H1 (cell line): ENCODE measurements around the gene TTBK1. TPM values are rescaled to one million over a fixed set of nuclear protein-coding genes. Genes with fewer than 3 reads are reported as not detected.

Experiments used
- CTCF ChIA-PET: fragments of 300-600 bp; sonication (Branson Sonifier 250); formaldehyde crosslinking; loops from one replicate; lab custom pipeline; 2021; ENCODE audit not compliant: partially characterized antibody; lab: Charles Lee
- POLR2A ChIA-PET: fragments of 300-600 bp; sonication (Branson Sonifier 250); formaldehyde crosslinking; loops from one replicate; lab custom pipeline; 2021; ENCODE audit warnings: inconsistent platforms; ENCODE audit not compliant: partially characterized antibody; lab: Charles Lee
- DNase-seq, 2 experiments: peaks; one replicate each; pipeline versions ENCODE4 v3.0.0 to v3.0.0-alpha.2; 2010 to 2022; ENCODE audit warnings: low spot score in 2 of 2, low read depth in 1 of 2, mixed read lengths in 1 of 2
- FAIRE-seq: peaks from 2 replicates; lab custom pipeline; 2011; peaks lifted over from hg19 to GRCh38; lab: Jason Lieb, UNC
- H2AFZ ChIP-seq: 2 replicates; pipeline ENCODE4 v1.8.1; 2012; ENCODE audit warnings: low read length, inconsistent platforms
- H2AK5ac ChIP-seq: 2 replicates; pipeline ENCODE4 v1.6.1; 2013; ENCODE audit warnings: low read depth, low read length
- H2BK120ac ChIP-seq: replicated peaks from 2 replicates; pipeline ENCODE3; 2013; ENCODE audit warnings: low read depth, low read length, inconsistent platforms
- H2BK12ac ChIP-seq: 2 replicates; pipeline ENCODE4 v1.6.1; 2013; ENCODE audit warnings: low read depth, low read length
- H2BK15ac ChIP-seq: 2 replicates; pipeline ENCODE4 v1.6.1; 2013; ENCODE audit warnings: low read length
- H2BK20ac ChIP-seq: 2 replicates; pipeline ENCODE4 v1.6.1; 2013; ENCODE audit warnings: low read length
- H2BK5ac ChIP-seq: 2 replicates; pipeline ENCODE4 v1.6.1; 2013; ENCODE audit warnings: low read depth, low read length
- H3K14ac ChIP-seq: 2 replicates; pipeline ENCODE4 v1.6.1; 2013; ENCODE audit warnings: inconsistent platforms; ENCODE audit not compliant: insufficient read length
- H3K18ac ChIP-seq: 2 replicates; pipeline ENCODE4 v1.6.1; 2013; ENCODE audit warnings: low read length; ENCODE audit errors: extremely low read depth
- H3K23ac ChIP-seq: 2 replicates; pipeline ENCODE4 v1.6.1; 2013; ENCODE audit warnings: inconsistent platforms; ENCODE audit not compliant: insufficient read length
- H3K23me2 ChIP-seq: 2 replicates; pipeline ENCODE4 v1.6.1; 2013; ENCODE audit warnings: low read depth, low read length
- H3K27ac ChIP-seq: 2 replicates; pipeline ENCODE4 v1.6.1; 2011; ENCODE audit warnings: low read depth, low read length, inconsistent platforms
- H3K27me3 ChIP-seq, 4 experiments: replicated peaks in 1 of 4; 1 replicate in 1 of 4; 2 replicates in 3 of 4; pipeline versions ENCODE4 v1.6.1 to v1.8.1; 2011 to 2013; ENCODE audit warnings: low read length in 3 of 4, mild to moderate bottlenecking in 3 of 4, inconsistent platforms in 2 of 4, mixed read lengths in 2 of 4, moderate library complexity in 1 of 4; ENCODE audit not compliant: control insufficient read depth in 3 of 4, insufficient read depth in 3 of 4; ENCODE audit errors: extremely low read depth in 1 of 4
- H3K36me3 ChIP-seq, 4 experiments: 2 replicates each; pipeline versions ENCODE4 v1.6.1 to v1.8.1; 2011 to 2013; ENCODE audit warnings: mild to moderate bottlenecking in 4 of 4, low read length in 3 of 4, moderate library complexity in 2 of 4, control low read depth in 1 of 4, inconsistent platforms in 1 of 4; ENCODE audit not compliant: insufficient read depth in 4 of 4, control insufficient read depth in 2 of 4
- H3K4ac ChIP-seq: replicated peaks from 2 replicates; pipeline ENCODE3; 2013; ENCODE audit warnings: low read length, low read depth, mixed read lengths, inconsistent platforms; ENCODE audit not compliant: insufficient read length
- H3K4me1 ChIP-seq, 4 experiments: replicated peaks in 1 of 4; 1 replicate in 1 of 4; 2 replicates in 3 of 4; pipeline versions ENCODE4 v1.6.1 to v1.8.1; 2011 to 2013; ENCODE audit warnings: low read length in 3 of 4, inconsistent platforms in 2 of 4, mixed read lengths in 1 of 4; ENCODE audit not compliant: insufficient read depth in 4 of 4, control insufficient read depth in 3 of 4
- H3K4me2 ChIP-seq, 2 experiments: 2 replicates each; pipeline versions ENCODE4 v1.6.1 to v1.8.1; 2011 to 2013; ENCODE audit warnings: low read depth in 2 of 2, low read length in 2 of 2, control low read depth in 1 of 2, inconsistent platforms in 1 of 2, mild to moderate bottlenecking in 1 of 2; ENCODE audit not compliant: insufficient read depth in 1 of 2
- H3K4me3 ChIP-seq, 4 experiments: fragments of 200-600, 300-600 bp in 1 of 4; sonication (generic), shearing (Covaris generic), sonication (Bioruptor Twin) in 1 of 4; 2 replicates each; pipeline versions ENCODE4 v1.5.1 to v1.8.1; 2011 to 2016; ENCODE audit warnings: low read length in 4 of 4, low read depth in 3 of 4, control low read depth in 2 of 4, inconsistent platforms in 2 of 4, mild to moderate bottlenecking in 2 of 4, mixed read lengths in 1 of 4, moderate library complexity in 1 of 4; ENCODE audit not compliant: insufficient read depth in 2 of 4; ENCODE audit errors: extremely low read depth in 1 of 4
- H3K56ac ChIP-seq: replicated peaks from 2 replicates; pipeline ENCODE3; 2013; ENCODE audit warnings: low read depth, mild to moderate bottlenecking, mixed read lengths, low read length, inconsistent platforms; ENCODE audit not compliant: insufficient read length
- H3K79me1 ChIP-seq: 2 replicates; pipeline ENCODE4 v1.6.1; 2013; ENCODE audit warnings: low read depth, low read length, control low read depth
- H3K79me2 ChIP-seq, 2 experiments: 2 replicates each; pipeline versions ENCODE4 v1.6.1 to v1.8.1; 2012 to 2013; ENCODE audit warnings: low read length in 2 of 2, mild to moderate bottlenecking in 2 of 2, inconsistent platforms in 1 of 2; ENCODE audit not compliant: insufficient read depth in 2 of 2, control insufficient read depth in 1 of 2
- H3K9ac ChIP-seq, 4 experiments: replicated peaks in 1 of 4; 1 replicate in 1 of 4; 2 replicates in 3 of 4; pipeline versions ENCODE4 v1.6.1 to v1.8.1; 2011 to 2013; ENCODE audit warnings: low read depth in 3 of 4, low read length in 3 of 4, control low read depth in 2 of 4, mild to moderate bottlenecking in 2 of 4, moderate library complexity in 2 of 4, inconsistent platforms in 1 of 4; ENCODE audit errors: extremely low read depth in 1 of 4
- H3K9me3 ChIP-seq, 2 experiments: 2 replicates each; pipeline versions ENCODE4 v1.6.1 to v1.8.1; 2012 to 2013; ENCODE audit warnings: mild to moderate bottlenecking in 2 of 2, moderate library complexity in 2 of 2, control low read depth in 1 of 2, inconsistent platforms in 1 of 2, low read depth in 1 of 2, low read length in 1 of 2, mixed read lengths in 1 of 2; ENCODE audit not compliant: insufficient read depth in 2 of 2
- H4K20me1 ChIP-seq, 2 experiments: replicated peaks in 1 of 2; 2 replicates each; pipeline versions ENCODE3 to v1.8.1; 2011 to 2013; ENCODE audit warnings: inconsistent platforms in 2 of 2, low read length in 2 of 2, mild to moderate bottlenecking in 1 of 2; ENCODE audit not compliant: insufficient read depth in 2 of 2, control insufficient read depth in 1 of 2
- H4K5ac ChIP-seq: 2 replicates; pipeline ENCODE4 v1.6.1; 2013; ENCODE audit warnings: low read length, low read depth, mixed read lengths, inconsistent platforms; ENCODE audit not compliant: insufficient read length
- H4K8ac ChIP-seq: 2 replicates; pipeline ENCODE4 v1.8.0; 2013; ENCODE audit warnings: mild to moderate bottlenecking, moderate library complexity, low read length, inconsistent platforms; ENCODE audit not compliant: insufficient read depth; ENCODE audit errors: extremely low read depth
- H4K91ac ChIP-seq: replicated peaks from 2 replicates; pipeline ENCODE3; 2013; ENCODE audit warnings: low read length, mixed read lengths, inconsistent platforms; ENCODE audit not compliant: insufficient read length
- BRCA1 ChIP-seq: IDR thresholded peaks from 2 replicates; pipeline ENCODE4 v1.6.1; 2012; ENCODE audit warnings: low read depth, low read length, improper control_type of control experiment
- CTCF ChIP-seq, 3 experiments: IDR thresholded peaks; 1 replicate in 2 of 3; 2 replicates in 1 of 3; pipeline versions ENCODE4 v1.5.1 to v1.6.1; 2011; ENCODE audit warnings: low read length in 3 of 3, mild to moderate bottlenecking in 3 of 3, inconsistent platforms in 2 of 3, low read depth in 1 of 3, moderate library complexity in 1 of 3; ENCODE audit not compliant: insufficient read depth in 1 of 3; ENCODE audit errors: control extremely low read depth in 1 of 3
- EP300 ChIP-seq, 2 experiments: IDR thresholded peaks; 1 replicate in 1 of 2; 2 replicates in 1 of 2; pipeline ENCODE4 v1.6.1; 2011 to 2012; ENCODE audit warnings: low read depth in 2 of 2, low read length in 2 of 2, mild to moderate bottlenecking in 2 of 2, borderline replicate concordance in 1 of 2, inconsistent platforms in 1 of 2, moderate library complexity in 1 of 2
- GTF2F1 ChIP-seq: IDR thresholded peaks from 2 replicates; pipeline ENCODE4 v1.6.1; 2012; ENCODE audit warnings: low read depth, low read length, improper control_type of control experiment, borderline replicate concordance
- JUN ChIP-seq: IDR thresholded peaks from 2 replicates; pipeline ENCODE4 v1.6.1; 2011; ENCODE audit warnings: low read depth, mild to moderate bottlenecking, improper control_type of control experiment, low read length
- KDM5A ChIP-seq: fragments of 200-600 bp; IDR thresholded peaks from 2 replicates; pipeline ENCODE4 v1.7.1; 2012; ENCODE audit warnings: mild to moderate bottlenecking, low read length, inconsistent platforms, mixed read lengths
- PHF8 ChIP-seq: fragments of 200-600 bp; sonication (generic); conservative IDR thresholded peaks from 2 replicates; pipeline ENCODE4 v1.7.1; 2012; ENCODE audit warnings: low read depth, mild to moderate bottlenecking, inconsistent platforms, low read length, moderate library complexity
- RAD21 ChIP-seq, 2 experiments: IDR thresholded peaks in 1 of 2; conservative IDR thresholded peaks in 1 of 2; 2 replicates each; pipeline ENCODE4 v1.6.1; 2011; ENCODE audit warnings: low read depth in 2 of 2, low read length in 2 of 2, improper control_type of control experiment in 1 of 2, inconsistent platforms in 1 of 2, mild to moderate bottlenecking in 1 of 2, moderate library complexity in 1 of 2
- SRF ChIP-seq: IDR thresholded peaks from 2 replicates; pipeline ENCODE4 v1.6.1; 2011; ENCODE audit warnings: mild to moderate bottlenecking, low read depth, low read length, moderate library complexity
- SUZ12 ChIP-seq: fragments of 200-600 bp; sonication (generic); IDR thresholded peaks from 2 replicates; pipeline ENCODE4 v1.6.1; 2012; ENCODE audit warnings: mild to moderate bottlenecking, inconsistent platforms, low read length, moderate library complexity, mixed read lengths
- WGBS, 2 experiments: shearing (Covaris generic) in 1 of 2; methylation state at CpG; one replicate each; pipeline versions ENCODE4 v1.1.6 to v1.1.7; 2013 to 2015; ENCODE audit warnings: low lambda C conversion rate in 2 of 2, mixed read lengths in 2 of 2, inconsistent platforms in 1 of 2, low coverage in 1 of 2, missing lambda C conversion rate in 1 of 2; ENCODE audit not compliant: insufficient replicate concordance in 2 of 2, insufficient coverage in 1 of 2, insufficient read length in 1 of 2; ENCODE audit errors: extremely low coverage in 1 of 2, missing lambda C conversion rate in 1 of 2; 5-methylcytosine and 5-hydroxymethylcytosine counted together
- polyA plus RNA-seq, 7 experiments: library from polyadenylated mRNA; depleted of rRNA in 3 of 7; stranded (reverse) in 5 of 7; unstranded in 2 of 7; fragments of >200 nt in 5 of 7; fragments of 200-250 nt in 2 of 7; gene quantifications; 1 replicate in 5 of 7; 2 replicates in 1 of 7; 4 replicates in 1 of 7; pipeline versions ENCODE4 v1.2.1 to v1.2.3, GENCODE V29; 2011 to 2013; ENCODE audit warnings: missing spikeins in 2 of 7, mixed read lengths in 2 of 7
- total RNA-seq: library from RNA; stranded (reverse); fragmentation: NEBNext Ultra II Directional; extraction: Animal tissue kit (Norgen Biotek cat#: 25700); gene quantifications from 2 replicates; pipeline ENCODE4 v1.2.1, GENCODE V29; 2021

TTBK1 gene
- total and polyA plus RNA-seq, 2 of the 8 experiments (the other 6 are each of a cell fraction or from before 2014, with no cell fraction given): 0.53 to 1.6 TPM

DNA sequence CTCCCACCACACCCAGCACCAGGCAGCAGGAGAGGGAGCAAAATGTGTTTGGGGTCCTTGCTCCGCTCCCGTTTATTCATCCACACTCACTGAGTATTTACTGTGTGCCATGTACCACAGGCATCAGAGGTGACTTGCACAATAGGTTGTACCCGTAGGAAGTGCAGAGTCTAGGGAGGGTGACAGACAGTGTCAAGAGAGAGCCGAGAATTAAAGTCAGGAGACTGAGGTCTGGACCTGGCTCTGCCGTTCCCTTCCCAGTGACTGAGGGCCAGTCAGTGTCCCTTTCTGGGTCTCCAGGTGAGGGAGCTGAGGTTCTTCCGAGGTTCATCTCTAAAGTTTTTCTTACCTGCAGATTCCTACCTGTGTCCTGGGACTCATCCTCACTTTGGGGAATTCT lies 22.3 kb downstream of the TTBK1 start:
- FAIRE-seq: no peak
- no peak for TF ChIP-seq SRF
- peak; percentile 42 to 52 for TF ChIP-seq RAD21 (IDR thresholded peaks at IDR 0.05 in 1 of 2, conservative IDR thresholded peaks at IDR 0.05 in 1 of 2; ENCODE audit: low read depth in 2 of 2, low read length in 2 of 2)
- no peak for TF ChIP-seq KDM5A
- no peak for TF ChIP-seq EP300 (IDR thresholded peaks at IDR 0.05; ENCODE audit: borderline replicate concordance in 1 of 2, low read depth in 2 of 2, low read length in 2 of 2)
- peak in 1 of 3 experiments; percentile 7; a peak in 1 of 4 replicates for TF ChIP-seq CTCF (IDR thresholded peaks at IDR 0.05; ENCODE audit: control extremely low read depth in 1 of 3, insufficient read depth in 1 of 3, low read depth in 1 of 3, low read length in 3 of 3)
- TF ChIP-seq BRCA1: no peak
- no peak for TF ChIP-seq GTF2F1
- TF ChIP-seq PHF8: no peak
- no peak for TF ChIP-seq SUZ12
- no peak for TF ChIP-seq JUN

More for the DNA sequence above, 22.3 kb downstream of the TTBK1 start:
- DNase-seq: no peak
- H3K4me3 ChIP-seq: no peak overlapping the region
- H3K79me2 ChIP-seq: no peaks in the 10 kb centered on the region
- H2BK12ac ChIP-seq: no peak overlapping the region
- H2AK5ac ChIP-seq: no peak overlapping the region
- peaks cover 3 to 27% (median 17%) of the 10 kb centered on the region in 4 experiments for H3K4me1 ChIP-seq
- H4K20me1 ChIP-seq: peaks cover 0 to 2% of the 10 kb centered on the region in 2 experiments
- POLR2A ChIA-PET: interaction anchor here (1.8 kb wide), 1 partner anchor 16 kb away, joined by 4 read pairs; no protein-coding TSS in a partner anchor
- no peak overlapping the region for H2BK20ac ChIP-seq
- WGBS, 2 experiments: 70% methylated on average over 6 of the region's 6 CpGs; no CpG with 5 or more reads in 1 of the 2 experiments
- no peak overlapping the region for H2BK5ac ChIP-seq
- no peak overlapping the region for H3K14ac ChIP-seq
- H3K4ac ChIP-seq: no peak overlapping the region
- H3K23ac ChIP-seq: no peak overlapping the region
- no peak overlapping the region for H4K91ac ChIP-seq
- no peaks in the 10 kb centered on the region for H3K9me3 ChIP-seq
- H2BK120ac ChIP-seq: no peak overlapping the region
- H4K5ac ChIP-seq: no peak overlapping the region
- CTCF ChIA-PET: interaction anchor here (0.7 to 9.4 kb wide), 19 partner anchors 10 to 241 kb away, joined by 3 to 78 read pairs (median 5); partner anchors contain the start of genes DNPH1 and SLC22A7
- H3K18ac ChIP-seq: no peak overlapping the region
- H2AFZ ChIP-seq: no peak overlapping the region
- no peak overlapping the region for H3K27ac ChIP-seq
- no peaks in the 10 kb centered on the region for H3K79me1 ChIP-seq
- peaks cover 4% of the 10 kb centered on the region; the same call in 1 of the 2 replicates for H3K23me2 ChIP-seq
- H3K4me2 ChIP-seq: no peak overlapping the region
- no peaks in the 10 kb centered on the region for H3K36me3 ChIP-seq
- H2BK15ac ChIP-seq: no peak overlapping the region; the same call in 1 of the 2 replicates
- no peak overlapping the region for H3K56ac ChIP-seq
- H4K8ac ChIP-seq: no peak overlapping the region; the same call in 1 of the 2 replicates
- peaks cover 2 to 29% (median 27%) of the 10 kb centered on the region in 4 experiments for H3K27me3 ChIP-seq
- H3K9ac ChIP-seq: no peak overlapping the region
